Hematopoietic multipotent progenitor cell treated with erythropoietin and hydrocortisone succinate and interleukin-3 and kit ligand, for 15 days (in vitro differentiated cells): ENCODE results near the gene CREB3.

Source experiments
- DNase-seq: peaks from one replicate; pipeline ENCODE4 v3.0.0-alpha.2; 2015; ENCODE audit warnings: low spot score

Gene CREB3

DNA sequence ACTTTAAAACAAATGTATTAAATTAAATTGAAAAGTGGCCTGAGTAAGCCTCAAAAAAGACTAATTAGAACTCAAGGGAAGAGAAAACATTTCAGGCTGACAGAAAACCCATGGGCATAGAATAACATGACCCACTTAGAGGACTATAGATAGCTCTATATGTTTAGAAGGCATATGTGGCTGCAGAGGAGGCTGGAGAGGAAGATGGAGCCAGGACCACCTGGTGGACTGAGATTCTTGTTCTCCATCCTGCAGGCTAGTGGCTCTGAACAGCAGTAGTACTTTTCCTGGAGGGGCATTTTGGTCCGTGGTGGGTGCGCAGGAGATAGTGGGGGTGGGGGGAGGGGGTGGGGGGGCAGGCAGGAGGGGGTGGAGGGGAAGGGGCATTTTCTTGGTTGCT lies 48.6 kb downstream of the CREB3 start:
- no peak for DNase-seq

DNA sequence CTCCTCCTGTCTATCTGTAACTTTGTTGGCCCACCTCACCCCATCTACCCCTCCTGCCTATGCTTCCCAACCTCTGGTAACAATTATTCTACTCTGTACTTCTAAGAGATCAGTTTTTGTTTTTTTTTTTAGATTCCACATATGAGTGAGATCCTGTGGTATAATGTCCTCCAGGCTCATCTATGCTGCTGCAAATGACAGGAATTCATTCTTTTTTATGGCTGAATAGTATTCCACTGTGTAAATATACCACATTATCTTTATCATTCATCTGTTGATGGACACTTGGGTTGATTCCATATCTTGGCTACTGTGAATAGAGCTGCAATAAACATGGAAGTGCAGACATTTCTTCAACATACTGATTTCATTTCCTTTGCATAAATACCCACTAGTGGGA lies 51.0 kb downstream of the CREB3 start:
- no peak for DNase-seq
